Activated T-helper 1 cell treated with anti-CD3 and anti-CD28 coated beads, Interleukin-12 subunit alpha, Interleukin-12 subunit beta, Interleukin-2, Interleukin-4 antibody, amounts not matched to agents 30 ng/mL and 10 ng/mL and 1 ng/mL, durations not matched to agents 14 hours and 24 hours and 36 hours (primary cell): ENCODE data around the gene EREG. TPM values are rescaled to one million over a fixed set of nuclear protein-coding genes. Genes with fewer than 3 reads are reported as not detected.

ENCODE experiments used
- DNase-seq: peaks from one replicate; pipeline ENCODE4 v3.0.0; 2021; ENCODE audit warnings: low spot score
- H3K27ac Mint-ChIP-seq: one replicate; pipeline ENCODE4 v1.8.0; 2021; ENCODE audit warnings: mild to moderate bottlenecking, mixed read lengths
- H3K27me3 Mint-ChIP-seq: one replicate; pipeline ENCODE4 v1.8.0; 2022; ENCODE audit warnings: mild to moderate bottlenecking, moderate library complexity, mixed read lengths; ENCODE audit not compliant: insufficient read depth
- H3K36me3 Mint-ChIP-seq: one replicate; pipeline ENCODE4 v1.8.0; 2021; ENCODE audit warnings: low read depth, mixed read lengths
- H3K4me1 Mint-ChIP-seq: one replicate; pipeline ENCODE4 v1.8.0; 2021; ENCODE audit warnings: low read depth, mixed read lengths
- H3K4me3 Mint-ChIP-seq: one replicate; pipeline ENCODE4 v1.8.0; 2021; ENCODE audit warnings: mild to moderate bottlenecking, moderate library complexity, mixed read lengths
- H3K9me3 Mint-ChIP-seq: one replicate; pipeline ENCODE4 v1.8.0; 2021; ENCODE audit warnings: mixed read lengths
- intact Hi-C: fragments of 100-400 bp; cut with micrococcal nuclease; formaldehyde crosslinking; loops from one replicate; pipeline ENCODE4 v1.15.1; 2024
- total RNA-seq: library from RNA; stranded (reverse); gene quantifications from 2 replicates; pipeline ENCODE4 v1.2.3, GENCODE V29; 2022

The EREG gene
- total RNA-seq, 1 donor from 2014 or later = not detected

DNA sequence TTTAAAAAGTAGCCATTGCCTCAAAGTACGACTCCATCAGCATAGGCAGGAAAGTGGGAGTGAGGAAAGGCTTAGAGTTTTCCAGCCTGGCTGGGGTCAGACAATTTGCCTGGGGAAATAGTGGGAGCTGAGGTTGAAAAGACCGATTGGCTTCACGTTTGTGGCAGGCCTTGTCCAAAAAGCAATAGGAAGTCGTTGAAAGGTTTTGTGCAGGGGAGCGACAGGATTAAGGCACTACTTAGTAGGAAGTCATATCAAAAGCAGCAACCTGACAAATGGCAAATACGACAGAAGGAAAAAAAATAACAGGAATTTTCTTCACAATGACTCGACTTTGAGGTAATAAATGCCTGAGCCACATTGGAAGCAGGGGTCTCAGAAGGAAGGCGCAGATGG lies 691 bp upstream of the EREG start:
- no peak overlapping the region for H3K4me3 Mint-ChIP-seq
- no peaks in the 10 kb centered on the region for H3K36me3 Mint-ChIP-seq
- H3K27ac Mint-ChIP-seq = no peak overlapping the region
- no peaks in the 10 kb centered on the region for H3K9me3 Mint-ChIP-seq
- H3K27me3 Mint-ChIP-seq = peaks cover 34% of the 10 kb centered on the region
- peaks cover 7% of the 10 kb centered on the region for H3K4me1 Mint-ChIP-seq
- DNase-seq = no peak
- intact Hi-C loops = no loop called here

DNA sequence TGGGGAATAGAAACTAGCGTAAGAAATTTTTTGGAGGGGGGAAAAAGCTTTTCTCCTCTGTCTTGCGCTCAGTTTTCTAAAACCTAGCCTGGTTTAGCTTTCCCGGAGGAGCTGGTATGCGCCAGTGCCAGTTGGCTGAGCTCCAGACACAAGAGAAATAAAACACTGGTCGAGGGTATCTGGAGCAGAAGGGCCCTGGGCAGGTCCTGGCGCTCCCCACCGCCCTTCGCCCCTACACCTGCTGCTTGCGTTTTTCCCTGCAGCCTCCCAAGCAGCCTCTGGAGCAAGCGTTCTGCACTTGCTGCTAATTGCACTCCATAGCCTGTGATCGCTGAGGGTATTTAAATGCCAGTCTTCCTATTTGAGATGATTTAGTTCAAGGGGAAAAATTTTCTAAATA lies 816 bp downstream of the EREG start:
- DNase-seq = no peak
- Mint-ChIP-seq H3K9me3 (no peaks in the 10 kb centered on the region), H3K4me1 (peaks cover 7% of the 10 kb centered on the region), H3K27ac (no peak overlapping the region), H3K36me3 (no peaks in the 10 kb centered on the region), H3K27me3 (peaks cover 35% of the 10 kb centered on the region), H3K4me3 (no peak overlapping the region)
- intact Hi-C loops = no loop called here

DNA sequence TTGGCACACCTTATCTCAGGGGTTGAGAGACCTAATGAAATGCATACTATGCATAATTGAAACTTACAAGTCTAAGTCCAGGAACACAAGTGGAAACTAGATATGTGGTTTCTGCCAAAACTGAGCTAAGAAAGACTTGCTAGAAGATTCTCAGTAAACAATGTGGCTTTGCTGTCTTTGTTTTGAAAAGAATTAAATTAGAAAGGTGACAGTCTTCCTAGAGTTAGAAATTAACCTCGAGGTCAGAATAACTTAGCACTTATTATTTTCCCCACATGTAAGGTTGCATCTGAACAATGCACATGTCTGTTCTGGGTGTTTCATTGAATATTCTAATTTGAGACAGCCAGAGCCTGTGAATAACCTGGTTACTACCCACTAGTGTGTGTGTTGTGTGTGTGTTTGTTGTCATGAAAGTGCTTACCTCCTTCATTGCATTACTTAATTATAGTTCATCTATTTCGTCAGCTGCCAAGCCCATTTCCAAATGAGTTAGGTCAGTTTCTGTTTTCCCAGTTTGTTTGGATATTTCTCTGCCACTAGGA lies 1.5 kb downstream of the EREG start:
- Mint-ChIP-seq H3K9me3 (no peaks in the 10 kb centered on the region), H3K4me1 (peaks cover 7% of the 10 kb centered on the region), H3K27me3 (peaks cover 37% of the 10 kb centered on the region), H3K4me3 (no peak overlapping the region), H3K36me3 (no peaks in the 10 kb centered on the region), H3K27ac (no peak overlapping the region)
- DNase-seq = no peak
- intact Hi-C loops = no loop called here

DNA sequence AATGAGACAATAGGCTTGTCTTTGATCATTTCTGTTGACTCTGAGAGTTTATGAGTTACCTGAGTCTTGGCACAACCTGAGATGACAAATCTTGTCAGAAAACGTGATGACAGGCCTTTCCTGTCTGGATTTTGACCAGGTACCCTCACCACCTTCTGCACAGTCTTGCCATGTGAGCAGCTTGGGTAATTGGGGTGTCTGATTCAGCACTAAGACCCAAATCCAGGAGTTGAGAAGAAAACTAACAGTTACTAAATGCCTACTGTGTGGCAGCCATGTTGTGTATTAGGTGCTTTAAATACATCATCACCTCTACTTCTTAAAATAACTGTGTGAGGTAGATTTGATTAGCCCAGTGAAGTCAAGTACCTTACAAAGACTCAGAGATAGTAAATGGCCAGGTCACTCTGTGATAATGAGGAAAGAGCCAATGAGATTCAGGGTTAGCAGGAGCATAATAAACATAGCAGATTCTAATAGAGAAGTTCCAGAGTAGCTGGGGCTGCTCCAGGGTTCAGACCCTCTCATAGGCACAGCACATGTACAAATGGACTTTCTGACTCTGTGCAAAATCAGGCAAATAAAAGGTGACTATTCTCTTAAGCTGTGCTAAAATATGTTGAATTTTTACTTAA lies 2.8 kb downstream of the EREG start:
- H3K36me3 Mint-ChIP-seq = no peaks in the 10 kb centered on the region
- peaks cover 41% of the 10 kb centered on the region for H3K27me3 Mint-ChIP-seq

DNA sequence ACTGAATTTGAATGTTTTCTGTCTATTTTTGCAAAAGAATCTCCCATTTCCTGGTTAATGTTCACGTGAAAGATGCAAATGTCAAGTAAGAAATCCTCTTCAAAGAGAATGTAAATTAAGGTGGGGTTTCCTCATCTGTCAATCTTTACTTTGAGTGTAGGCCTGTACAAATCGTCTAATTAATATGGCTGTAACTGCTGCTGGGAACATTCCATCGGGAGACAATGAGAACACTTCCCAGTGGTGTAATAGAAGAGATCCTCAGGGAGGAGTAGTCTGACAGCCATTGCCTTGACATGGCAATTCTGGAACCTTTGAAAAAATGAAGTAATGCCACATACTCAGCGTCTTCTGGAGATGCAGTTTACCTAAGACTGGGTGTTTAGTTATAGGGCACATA lies 3.7 kb downstream of the EREG start:
- Mint-ChIP-seq H3K4me1 (peaks cover 7% of the 10 kb centered on the region), H3K9me3 (no peaks in the 10 kb centered on the region), H3K27me3 (peaks cover 36% of the 10 kb centered on the region), H3K4me3 (no peak overlapping the region), H3K36me3 (no peaks in the 10 kb centered on the region), H3K27ac (no peak overlapping the region)
- no peak for DNase-seq
- intact Hi-C loops = no loop called here

More for the DNA sequence above, 2.8 kb downstream of the EREG start:
- no peak overlapping the region for H3K27ac Mint-ChIP-seq
- DNase-seq = no peak
- no peaks in the 10 kb centered on the region for H3K9me3 Mint-ChIP-seq
- no peak overlapping the region for H3K4me3 Mint-ChIP-seq
- peaks cover 7% of the 10 kb centered on the region for H3K4me1 Mint-ChIP-seq
- intact Hi-C loops = no loop called here

DNA sequence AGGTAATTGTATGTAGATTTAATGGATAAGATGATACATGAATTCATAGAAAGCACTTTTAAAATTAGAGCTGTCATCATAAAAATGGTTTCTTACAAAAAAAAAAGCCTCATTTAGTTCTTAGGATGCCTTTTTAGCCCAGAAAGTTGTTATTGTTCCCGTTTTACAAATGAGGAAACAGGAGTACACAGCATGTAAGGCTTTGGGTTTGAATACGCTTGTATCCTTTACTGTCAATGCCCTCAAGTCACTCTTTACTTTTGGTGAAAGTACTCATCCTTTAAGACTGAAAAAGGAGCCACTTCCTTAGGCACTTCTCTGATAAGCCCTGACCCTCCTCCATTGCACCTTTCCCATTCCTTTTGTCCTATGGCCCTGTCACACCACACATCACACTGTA lies 4.9 kb downstream of the EREG start:
- no peak overlapping the region for H3K27ac Mint-ChIP-seq
- H3K36me3 Mint-ChIP-seq = no peaks in the 10 kb centered on the region
- H3K4me3 Mint-ChIP-seq = no peak overlapping the region
- intact Hi-C loops = loop anchor here (2.0 kb wide), 1 partner anchor 75 kb away; the partner anchor contains the start of gene AREG
- DNase-seq = no peak
- H3K9me3 Mint-ChIP-seq = no peaks in the 10 kb centered on the region
- H3K27me3 Mint-ChIP-seq = peaks cover 25% of the 10 kb centered on the region
- H3K4me1 Mint-ChIP-seq = peaks cover 7% of the 10 kb centered on the region

DNA sequence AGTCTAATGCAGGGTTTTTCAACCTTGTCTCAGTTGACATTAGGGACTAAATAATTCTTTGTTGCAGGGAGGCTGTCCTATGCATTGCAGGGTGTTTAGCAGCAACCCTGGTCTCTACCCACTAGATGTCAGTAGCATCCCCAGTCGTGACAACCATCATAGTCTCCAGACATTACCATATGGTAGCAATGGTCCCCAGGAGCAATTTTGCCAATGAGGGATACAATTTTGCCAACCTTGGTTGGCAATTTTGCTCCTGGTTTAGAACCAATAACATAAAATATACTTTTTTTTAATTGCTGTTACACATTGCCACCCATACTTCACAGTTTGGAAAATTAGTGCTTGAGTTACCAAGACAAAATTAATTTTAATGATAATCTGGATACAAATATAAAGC lies 6.0 kb downstream of the EREG start:
- peaks cover 17% of the 10 kb centered on the region for H3K27me3 Mint-ChIP-seq
- no peaks in the 10 kb centered on the region for H3K9me3 Mint-ChIP-seq
- H3K4me3 Mint-ChIP-seq = no peak overlapping the region
- peak; percentile 1 for DNase-seq
- no peak overlapping the region for H3K27ac Mint-ChIP-seq
- intact Hi-C loops = loop anchor here (1.0 to 2.0 kb wide), 3 partner anchors 74 to 304 kb away; partner anchors contain the start of gene AREG
- H3K4me1 Mint-ChIP-seq = peaks cover 5% of the 10 kb centered on the region
- no peaks in the 10 kb centered on the region for H3K36me3 Mint-ChIP-seq

DNA sequence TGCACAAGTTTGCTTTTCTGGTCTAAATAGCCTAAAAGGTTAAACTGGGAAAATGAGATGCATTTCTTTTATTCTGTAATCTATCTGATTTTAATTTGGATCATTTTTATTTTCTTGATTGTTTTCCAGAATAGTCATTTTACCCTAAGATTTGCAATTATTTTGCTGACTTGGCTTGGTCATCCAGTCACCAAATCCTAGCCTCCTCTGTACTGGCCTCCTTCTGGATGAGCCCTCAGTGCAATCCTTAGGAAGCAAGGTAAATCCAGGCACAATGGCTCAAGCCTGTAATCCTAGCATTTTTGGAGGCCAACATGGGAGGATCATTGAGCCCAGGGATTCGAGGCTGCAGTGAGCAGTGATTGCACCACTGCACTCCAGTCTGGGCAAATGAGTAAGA lies 9.2 kb downstream of the EREG start:
- Mint-ChIP-seq H3K4me1 (peaks cover 5% of the 10 kb centered on the region), H3K27me3 (peaks cover 9% of the 10 kb centered on the region), H3K4me3 (no peak overlapping the region), H3K9me3 (no peaks in the 10 kb centered on the region), H3K36me3 (no peaks in the 10 kb centered on the region), H3K27ac (no peak overlapping the region)
- DNase-seq = no peak
- intact Hi-C loops = no loop called here

DNA sequence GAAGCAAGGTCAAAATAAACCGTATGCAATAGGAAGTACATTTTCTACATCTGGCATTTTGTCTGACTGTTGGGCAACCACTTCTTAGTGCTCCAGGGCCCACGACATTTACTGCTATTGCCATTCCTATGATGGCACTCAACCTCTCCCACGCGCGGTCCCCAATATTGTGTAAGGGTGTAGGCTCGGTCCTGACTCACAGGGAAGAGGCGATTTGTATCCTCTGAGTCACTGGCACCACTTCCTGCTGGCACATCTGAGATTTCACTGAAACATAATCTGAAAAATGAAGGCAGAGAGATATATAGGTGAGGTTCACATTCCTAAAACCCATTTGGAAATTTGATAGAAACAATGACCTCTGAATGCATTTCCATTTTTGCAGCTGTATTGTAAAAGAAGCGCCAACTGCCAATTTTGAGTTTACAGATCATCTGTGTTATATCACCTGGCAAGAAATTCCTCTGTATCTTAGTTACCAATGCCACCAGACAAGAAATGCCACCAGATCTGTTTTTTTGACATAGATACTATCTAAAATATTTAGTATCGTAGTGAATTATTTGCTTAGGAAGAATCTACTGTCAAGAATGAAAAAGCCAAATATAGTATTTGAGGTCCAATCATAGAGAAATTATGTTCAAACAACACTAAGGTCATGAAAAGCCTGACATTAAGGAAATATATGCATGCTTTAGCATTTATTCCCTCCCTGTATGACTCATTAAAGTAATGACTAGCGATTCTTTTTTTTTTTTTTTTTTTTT lies 9.8 kb downstream of the EREG start:
- peaks cover 8% of the 10 kb centered on the region for H3K27me3 Mint-ChIP-seq
- DNase-seq = no peak

DNA sequence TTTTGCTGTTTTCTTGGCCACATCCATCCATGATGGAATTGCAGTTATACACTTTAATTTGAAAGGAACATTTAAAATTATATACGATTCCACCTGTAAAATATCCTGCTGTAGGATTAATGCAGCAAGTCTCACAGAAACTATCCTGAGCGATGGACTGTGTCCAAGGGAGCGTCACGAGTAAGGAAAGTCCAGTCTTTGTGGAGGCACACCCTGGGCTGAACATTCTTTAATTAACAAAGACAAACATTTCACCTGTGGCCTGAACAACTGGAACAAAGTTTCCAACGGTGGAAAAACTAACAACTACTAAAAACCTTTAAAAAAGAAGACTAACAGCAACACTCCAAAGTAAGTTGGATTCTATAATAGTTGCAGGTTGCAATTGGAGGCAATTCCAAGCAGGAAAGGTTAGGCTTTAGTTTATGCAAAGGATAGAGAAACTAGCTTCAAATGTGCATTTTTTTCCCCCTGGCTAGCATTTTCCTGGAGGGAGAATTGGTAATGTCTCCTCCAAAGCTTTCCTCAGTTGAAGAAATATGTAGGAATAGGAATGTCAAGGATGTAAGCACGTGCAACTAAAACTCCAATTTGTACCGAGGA lies 11.0 kb downstream of the EREG start:
- no peak overlapping the region for H3K27ac Mint-ChIP-seq
- H3K27me3 Mint-ChIP-seq = peaks cover 8% of the 10 kb centered on the region
- no peak overlapping the region for H3K4me3 Mint-ChIP-seq
- no peaks in the 10 kb centered on the region for H3K36me3 Mint-ChIP-seq
- intact Hi-C loops = loop anchor here (2.0 kb wide), 2 partner anchors 247 to 299 kb away; no protein-coding TSS in a partner anchor
- H3K9me3 Mint-ChIP-seq = no peaks in the 10 kb centered on the region
- H3K4me1 Mint-ChIP-seq = peaks cover 5% of the 10 kb centered on the region
- DNase-seq = no peak

More for the DNA sequence above, 9.8 kb downstream of the EREG start:
- Mint-ChIP-seq H3K4me3 (no peak overlapping the region), H3K36me3 (no peaks in the 10 kb centered on the region), H3K27ac (no peak overlapping the region), H3K9me3 (no peaks in the 10 kb centered on the region), H3K4me1 (peaks cover 5% of the 10 kb centered on the region)
- intact Hi-C loops = no loop called here

DNA sequence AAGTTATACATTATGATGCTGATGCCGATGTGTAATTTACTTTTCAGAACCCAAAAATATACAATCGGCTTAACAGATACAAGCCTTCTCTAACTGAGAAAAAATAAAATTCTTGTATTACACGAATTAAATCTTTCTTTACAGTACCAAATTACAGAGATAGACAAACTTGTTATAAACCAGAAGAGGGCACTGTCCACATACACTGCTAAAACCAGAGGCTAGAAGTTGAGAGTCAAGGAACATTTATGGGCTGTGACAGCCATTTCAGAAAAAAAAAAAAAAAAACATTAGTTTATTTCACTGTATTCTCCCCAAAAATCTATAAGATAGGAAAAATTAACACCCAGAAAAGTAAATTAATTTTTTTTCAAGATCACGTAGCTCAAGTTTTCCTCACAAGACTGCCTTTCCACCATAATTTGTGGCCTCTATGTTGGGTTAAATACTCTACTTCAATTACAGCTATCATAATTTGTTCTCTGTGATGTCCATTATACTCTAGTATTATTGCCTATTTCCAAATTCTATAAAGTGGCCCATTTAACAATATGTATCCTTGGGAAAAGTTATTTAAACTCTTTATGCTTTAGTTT lies 12.0 kb downstream of the EREG start:
- intact Hi-C loops = loop anchor here (1.0 to 2.0 kb wide), 3 partner anchors 155 to 298 kb away; no protein-coding TSS in a partner anchor
- no peaks in the 10 kb centered on the region for H3K9me3 Mint-ChIP-seq
- no peak overlapping the region for H3K4me3 Mint-ChIP-seq
- no peaks in the 10 kb centered on the region for H3K36me3 Mint-ChIP-seq
- H3K4me1 Mint-ChIP-seq = peaks cover 5% of the 10 kb centered on the region
- no peak for DNase-seq
- peaks cover 2% of the 10 kb centered on the region for H3K27me3 Mint-ChIP-seq
- no peak overlapping the region for H3K27ac Mint-ChIP-seq

DNA sequence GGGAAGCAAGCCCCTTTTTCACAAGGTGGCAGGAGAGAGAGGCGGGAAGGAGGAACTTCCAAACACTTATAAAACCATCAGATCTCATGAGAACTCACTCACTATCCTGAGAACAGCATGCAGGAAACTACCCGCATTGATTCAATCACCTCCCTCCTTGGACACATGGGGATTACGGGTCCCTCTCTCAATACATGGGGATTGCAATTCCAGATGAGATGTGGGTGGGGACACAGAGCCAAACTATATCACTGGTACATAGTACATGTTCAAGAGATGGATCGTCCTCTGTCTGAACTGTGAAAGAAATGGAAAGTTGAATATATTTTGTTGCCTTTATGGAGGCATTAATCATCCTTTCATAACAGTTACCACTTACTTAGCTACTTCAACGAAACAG lies 12.8 kb downstream of the EREG start:
- no peak overlapping the region for H3K27ac Mint-ChIP-seq
- H3K36me3 Mint-ChIP-seq = no peaks in the 10 kb centered on the region
- H3K27me3 Mint-ChIP-seq = peaks cover 2% of the 10 kb centered on the region
- peaks cover 5% of the 10 kb centered on the region for H3K4me1 Mint-ChIP-seq
- H3K9me3 Mint-ChIP-seq = no peaks in the 10 kb centered on the region
- H3K4me3 Mint-ChIP-seq = no peak overlapping the region
- intact Hi-C loops = loop anchor here (1.0 to 2.0 kb wide), 3 partner anchors 155 to 297 kb away; no protein-coding TSS in a partner anchor
- DNase-seq = no peak
